Endothelial cell of umbilical vein (primary cell): ENCODE data around the gene SFXN4. TPM values are rescaled to one million over a fixed set of nuclear protein-coding genes. Genes with fewer than 3 reads are reported as not detected.

Experiments used
- BruUV-seq: library from RNA; stranded (reverse); fragments of 400-500 nt; replicated peaks from 2 replicates; lab custom pipeline; 2021; lab: Mats Ljungman, UMichigan
- CTCF ChIA-PET: fragments of 300-600, 350-600 bp; sonication (Branson Sonifier 250); formaldehyde crosslinking; loops from one replicate; lab custom pipeline; 2021; ENCODE audit warnings: antibody characterized with exemption, inconsistent platforms; lab: Charles Lee
- POLR2A ChIA-PET: fragments of 300-600, 350-600 bp; sonication (Branson Sonifier 250); formaldehyde crosslinking; loops from one replicate; lab custom pipeline; 2021; ENCODE audit warnings: antibody characterized with exemption, inconsistent platforms; lab: Charles Lee
- DNase-seq: peaks from one replicate; pipeline ENCODE4 v3.0.0-alpha.2; 2011; ENCODE audit warnings: low read depth, low spot score
- FAIRE-seq: peaks from 2 replicates; lab custom pipeline; 2011; peaks lifted over from hg19 to GRCh38; lab: Jason Lieb, UNC
- H2AFZ ChIP-seq: 2 replicates; pipeline ENCODE4 v1.6.0; 2012; ENCODE audit warnings: low read depth, low read length, control low read depth, inconsistent platforms
- H3K27ac ChIP-seq: 2 replicates; pipeline ENCODE4 v1.5.1; 2011; ENCODE audit warnings: low read depth, mild to moderate bottlenecking, control low read depth, low read length, moderate library complexity; ENCODE audit not compliant: insufficient read depth
- H3K27me3 ChIP-seq, 2 experiments: 2 replicates each; pipeline versions ENCODE4 v1.6.0 to v1.6.1; 2011; ENCODE audit warnings: low read length in 2 of 2, mixed read lengths in 1 of 2; ENCODE audit not compliant: control insufficient read depth in 2 of 2, insufficient read depth in 2 of 2
- H3K36me3 ChIP-seq, 2 experiments: 2 replicates in 1 of 2; 3 replicates in 1 of 2; pipeline ENCODE4 v1.5.1; 2011; ENCODE audit warnings: low read length in 2 of 2, mild to moderate bottlenecking in 1 of 2, moderate library complexity in 1 of 2; ENCODE audit not compliant: control insufficient read depth in 2 of 2, insufficient read depth in 2 of 2; ENCODE audit errors: extremely low read depth in 1 of 2
- H3K4me1 ChIP-seq: 3 replicates; pipeline ENCODE4 v1.5.1; 2011; ENCODE audit warnings: mild to moderate bottlenecking, low read length; ENCODE audit not compliant: control insufficient read depth, insufficient read depth; ENCODE audit errors: extremely low read depth
- H3K4me2 ChIP-seq: 2 replicates; pipeline ENCODE4 v1.6.1; 2011; ENCODE audit warnings: low read length, control low read depth, mixed read lengths; ENCODE audit not compliant: insufficient read depth
- H3K4me3 ChIP-seq, 3 experiments: fragments of 200-600 bp in 1 of 3; sonication (generic), shearing (Covaris generic) in 1 of 3; replicated peaks in 1 of 3; 2 replicates each; pipeline ENCODE4 v1.5.1; 2011 to 2016; ENCODE audit warnings: control low read depth in 3 of 3, low read length in 3 of 3, mild to moderate bottlenecking in 2 of 3, inconsistent platforms in 1 of 3, low read depth in 1 of 3, moderate library complexity in 1 of 3; ENCODE audit not compliant: insufficient read depth in 1 of 3
- H3K79me2 ChIP-seq: 2 replicates; pipeline ENCODE4 v1.6.0; 2012; ENCODE audit warnings: low read length, inconsistent platforms; ENCODE audit not compliant: control insufficient read depth, insufficient read depth
- H3K9ac ChIP-seq: replicated peaks from 2 replicates; pipeline ENCODE3; 2011; ENCODE audit warnings: low read length, control low read depth; ENCODE audit not compliant: insufficient read depth; ENCODE audit errors: extremely low read depth
- H3K9me1 ChIP-seq: replicated peaks from 3 replicates; pipeline ENCODE4 v1.6.0; 2011; ENCODE audit warnings: mild to moderate bottlenecking, low read length; ENCODE audit not compliant: control insufficient read depth, insufficient read depth; ENCODE audit errors: extremely low read depth
- H3K9me3 ChIP-seq: replicated peaks from 2 replicates; pipeline ENCODE4 v1.5.1; 2012; ENCODE audit warnings: low read length, inconsistent platforms; ENCODE audit not compliant: control insufficient read depth, insufficient read depth
- H4K20me1 ChIP-seq: replicated peaks from 2 replicates; pipeline ENCODE3; 2011; ENCODE audit warnings: mild to moderate bottlenecking, low read length; ENCODE audit not compliant: control insufficient read depth, insufficient read depth; ENCODE audit errors: extremely low read depth
- CTCF ChIP-seq, 2 donors: IDR thresholded peaks; 1 replicate in 1 of 2; 2 replicates in 1 of 2; pipeline ENCODE4 v1.5.1; 2011; ENCODE audit warnings: low read length in 2 of 2, mild to moderate bottlenecking in 2 of 2, moderate library complexity in 2 of 2, control low read depth in 1 of 2, inconsistent platforms in 1 of 2, low read depth in 1 of 2; ENCODE audit not compliant: insufficient read depth in 1 of 2; ENCODE audit errors: extremely low read depth in 1 of 2
- EZH2 ChIP-seq: IDR thresholded peaks from 2 replicates; pipeline ENCODE4 v1.6.1; 2012; ENCODE audit warnings: borderline replicate concordance, low read depth, mild to moderate bottlenecking, moderate library complexity, low read length, inconsistent platforms; ENCODE audit not compliant: severe bottlenecking
- FOS ChIP-seq: IDR thresholded peaks from 2 replicates; pipeline ENCODE4 v1.6.1; 2011; ENCODE audit warnings: mild to moderate bottlenecking, low read length, moderate library complexity, borderline replicate concordance; ENCODE audit not compliant: insufficient read depth
- GATA2 ChIP-seq: IDR thresholded peaks from 2 replicates; pipeline ENCODE4 v1.7.0; 2011; ENCODE audit warnings: low read depth, mild to moderate bottlenecking, moderate library complexity, mixed read lengths, low read length; ENCODE audit not compliant: insufficient read length, insufficient read depth
- JUN ChIP-seq: IDR thresholded peaks from 2 replicates; pipeline ENCODE4 v1.6.1; 2011; ENCODE audit warnings: borderline replicate concordance, low read depth; ENCODE audit not compliant: insufficient read length, insufficient read depth
- MAX ChIP-seq: IDR thresholded peaks from 2 replicates; pipeline ENCODE4 v1.6.1; 2011; ENCODE audit not compliant: insufficient read depth, insufficient read length
- MYC ChIP-seq: IDR thresholded peaks from one replicate; pipeline ENCODE4 v1.6.1; 2011; ENCODE audit warnings: mild to moderate bottlenecking, low read depth, low read length
- POLR2A ChIP-seq: IDR thresholded peaks from 2 replicates; pipeline ENCODE4 v1.6.1; 2012; ENCODE audit warnings: low read depth, mild to moderate bottlenecking, control low read depth, low read length
- POLR2AphosphoS5 ChIP-seq: IDR thresholded peaks from 2 replicates; pipeline ENCODE4 v1.6.1; 2012; ENCODE audit warnings: low read depth, mild to moderate bottlenecking, control low read depth, low read length, moderate library complexity; ENCODE audit not compliant: insufficient read depth
- dilution Hi-C: fragments of 300-500 bp; cut with MboI; formaldehyde crosslinking; loops from one replicate; pipeline ENCODE4 v1.15.0; 2019; ENCODE audit warnings: low sequenced_read_pairs; ENCODE audit not compliant: extremely low pct_ligation_motif_present
- intact Hi-C: fragments of 100-400 bp; cut with micrococcal nuclease; formaldehyde crosslinking; loops from one replicate; pipeline ENCODE4 v1.10.0; 2022
- polyA plus RNA-seq, 4 experiments: library from polyadenylated mRNA; depleted of rRNA in 3 of 4; stranded (reverse) in 3 of 4; unstranded in 1 of 4; fragments of >200 nt; gene quantifications; 2 replicates each; pipeline versions ENCODE4 v1.2.1 to v1.2.3, GENCODE V29; 2011 to 2012; ENCODE audit warnings: missing spikeins in 1 of 4
- total RNA-seq: library from RNA; stranded (reverse); gene quantifications from 2 replicates; pipeline ENCODE4 v1.2.3, GENCODE V29; 2021

Gene SFXN4
- total and polyA plus RNA-seq, 2 donors (not counting 3 experiments of a cell fraction or from before 2014, with no cell fraction given), result 11.1 to 14.5 TPM

GRCh38 chr10:119159332-119159731 is 6.2 kb downstream of the SFXN4 start:
- Histone ChIP-seq H3K36me3 (peaks cover 0 to 2% of the 10 kb centered on the region in 2 experiments), H4K20me1 (no peaks in the 10 kb centered on the region), H3K27ac (no peak overlapping the region), H3K9ac (no peak overlapping the region), H3K4me2 (no peak overlapping the region), H3K9me3 (no peaks in the 10 kb centered on the region), H3K9me1 (no peaks in the 10 kb centered on the region), H3K79me2 (no peaks in the 10 kb centered on the region), H3K4me3 (no peak overlapping the region), H2AFZ (no peak overlapping the region), H3K4me1 (peaks cover 2% of the 10 kb centered on the region), H3K27me3 (no peaks in the 10 kb centered on the region)
- dilution Hi-C loops (no loop called here), intact Hi-C loops (no loop called here)
- DNase-seq (no peak), FAIRE-seq (no peak)
- ChIA-PET POLR2A (no interaction called here), CTCF (no interaction called here)
- TF ChIP-seq CTCF (IDR thresholded peaks at IDR 0.05; ENCODE audit: extremely low read depth in 1 of 2, insufficient read depth in 1 of 2, low read depth in 1 of 2, low read length in 2 of 2) (no peak), MYC (no peak), JUN (no peak), MAX (no peak), POLR2A (no peak), FOS (no peak), POLR2AphosphoS5 (no peak), GATA2 (no peak), EZH2 (no peak)
- BruUV-seq, result no TSS peak
